HG03103 (cell line): ENCODE results near the gene GRAP2.
"Not testable (repeated sequence)": the region's sequence is repeated elsewhere in the genome, so short reads cannot be mapped to it uniquely, and the experiment has no call there.

Experiments used
- ATAC-seq: cut with Tn5 transposase; IDR thresholded peaks from one replicate; pipeline ENCODE4 v1.9.1; 2021; ENCODE audit warnings: low read depth; ENCODE audit not compliant: unreplicated experiment

The GRAP2 gene

GRCh38 chr22:39942439-39943230 lies 41.8 kb downstream of the GRAP2 start:
- ATAC-seq: no peak

- no peak for ATAC-seq
Measured at GRCh38 chr22:39943337-39943736, 42.5 kb downstream of the GRAP2 start.

GRCh38 chr22:39943953-39944872 lies 43.3 kb downstream of the GRAP2 start:
- no peak for ATAC-seq

GRCh38 chr22:39946126-39946502 lies 45.2 kb downstream of the GRAP2 start:
- no peak for ATAC-seq

GRCh38 chr22:39946503-39947219 lies 45.8 kb downstream of the GRAP2 start:
- ATAC-seq: no peak

DNA sequence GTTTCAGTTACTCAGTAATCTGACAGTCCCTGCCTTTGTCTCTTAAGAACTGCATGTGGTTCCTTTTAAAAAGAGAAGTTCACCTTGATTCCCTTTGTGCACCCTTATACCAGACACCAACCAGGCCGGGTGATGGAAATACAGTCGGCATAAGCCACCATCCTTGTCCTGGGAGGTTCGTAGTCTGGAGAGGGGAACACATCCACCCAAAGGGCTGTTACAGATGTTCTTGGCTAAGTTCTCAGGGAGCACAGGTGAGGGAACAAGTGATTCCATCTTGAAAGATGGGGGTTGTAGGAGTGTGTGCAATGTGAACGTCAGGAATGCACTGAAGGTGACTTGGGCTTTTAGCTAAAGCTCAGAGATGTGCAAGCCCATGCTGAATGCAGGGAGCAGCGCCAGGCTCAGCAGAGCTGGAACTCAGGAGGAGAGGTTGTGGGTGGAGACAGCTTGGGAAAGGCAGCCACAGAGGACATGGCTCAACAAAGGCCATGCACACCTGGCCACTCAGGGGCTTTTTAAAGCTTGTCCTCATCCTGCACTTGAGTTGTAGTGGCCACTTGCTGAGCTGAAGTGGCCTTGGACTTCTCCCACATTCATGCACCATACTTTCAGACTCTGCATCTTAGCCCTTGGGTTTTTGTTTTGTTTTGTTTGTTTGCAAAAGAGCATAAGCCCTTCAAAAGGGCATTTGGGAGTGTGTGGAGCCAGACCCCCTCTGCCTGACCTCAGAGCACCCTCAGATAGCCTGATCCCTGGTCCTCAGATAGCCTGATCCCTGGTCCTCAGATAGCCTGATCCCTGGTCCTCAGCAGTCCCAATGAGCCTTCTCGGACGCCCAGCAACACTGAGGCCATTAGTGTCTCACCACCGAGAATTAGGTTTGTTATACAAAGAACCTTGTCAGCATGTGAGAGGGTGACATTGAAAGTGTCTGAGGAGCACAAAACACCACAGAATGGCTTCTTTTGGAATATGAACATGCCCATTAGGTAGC lies 46.6 kb downstream of the GRAP2 start:
- ATAC-seq: no peak

DNA sequence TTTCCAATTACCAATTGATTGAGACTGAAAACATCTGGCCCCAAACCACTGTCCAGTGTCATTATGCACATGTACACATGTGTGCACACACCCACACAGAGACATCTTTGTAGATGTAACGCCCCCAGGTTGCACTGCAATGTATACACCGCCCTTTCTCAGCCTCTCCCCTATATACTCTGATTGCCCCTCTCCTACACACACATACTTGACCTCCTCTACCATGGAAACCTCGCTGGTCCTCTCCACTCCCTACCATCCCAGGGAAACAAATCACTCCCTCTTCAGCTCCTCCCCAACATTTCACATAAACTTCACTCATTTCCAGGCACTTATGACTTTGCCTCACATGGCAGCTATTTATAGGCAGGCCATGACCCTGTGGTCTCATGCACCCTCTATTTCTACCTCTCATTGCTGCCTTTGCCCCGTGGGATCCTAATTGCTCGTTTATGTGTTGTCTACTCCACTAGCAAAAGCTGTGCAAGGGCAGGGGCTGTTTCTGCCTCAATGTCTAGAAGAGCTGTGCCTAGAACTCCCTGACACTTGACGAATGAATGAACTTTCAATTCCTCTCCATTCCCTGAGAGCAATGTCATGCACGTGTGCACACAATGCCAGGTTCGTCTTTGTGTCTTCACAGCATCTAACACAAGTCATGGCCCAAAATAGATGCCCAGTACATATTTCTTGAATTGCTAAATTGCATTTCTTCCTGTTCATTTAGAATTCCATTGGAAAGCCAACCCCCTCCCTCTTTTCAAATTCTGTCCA lies 49.3 kb downstream of the GRAP2 start:
- no peak for ATAC-seq

DNA sequence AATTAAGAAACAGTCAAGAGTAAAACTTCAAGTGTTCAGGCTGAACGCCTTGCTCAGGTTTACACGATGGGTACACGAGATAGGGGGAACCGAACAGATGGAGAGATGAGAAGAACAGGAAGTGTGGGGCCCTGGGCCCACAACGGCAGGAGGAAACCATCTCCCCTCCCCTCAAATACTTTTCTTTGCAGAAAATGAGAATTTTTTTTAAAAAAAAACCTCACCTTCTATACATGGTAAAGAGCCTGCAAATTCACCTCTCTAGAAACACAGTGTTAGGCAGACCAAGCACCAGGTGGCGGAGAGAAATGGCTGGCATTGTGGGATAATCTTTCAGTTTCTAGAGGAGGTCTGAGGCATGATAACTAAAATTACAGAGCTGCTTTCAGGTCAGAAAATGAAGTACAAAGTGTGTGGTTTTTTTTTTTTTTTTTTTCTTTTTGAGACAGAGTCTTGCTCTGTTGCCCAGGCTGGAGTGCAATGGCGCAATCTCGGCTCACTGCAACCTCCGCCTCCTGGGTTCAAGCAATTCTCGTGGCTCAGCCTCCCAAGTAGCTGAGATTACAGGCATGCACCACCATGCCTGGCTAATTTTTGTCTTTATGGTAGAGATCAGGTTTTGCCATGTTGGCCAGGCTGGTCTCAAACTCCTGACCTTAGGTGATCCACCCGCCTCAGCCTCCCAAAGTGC lies 50.9 kb downstream of the GRAP2 start:
- not testable (repeated sequence) for ATAC-seq

- no peak for ATAC-seq
Measured at GRCh38 chr22:39952347-39952746, 51.5 kb downstream of the GRAP2 start.

GRCh38 chr22:39953101-39953500 lies 52.2 kb downstream of the GRAP2 start:
- no peak for ATAC-seq

GRCh38 chr22:39954584-39955055 lies 53.7 kb downstream of the GRAP2 start:
- ATAC-seq: no peak

DNA sequence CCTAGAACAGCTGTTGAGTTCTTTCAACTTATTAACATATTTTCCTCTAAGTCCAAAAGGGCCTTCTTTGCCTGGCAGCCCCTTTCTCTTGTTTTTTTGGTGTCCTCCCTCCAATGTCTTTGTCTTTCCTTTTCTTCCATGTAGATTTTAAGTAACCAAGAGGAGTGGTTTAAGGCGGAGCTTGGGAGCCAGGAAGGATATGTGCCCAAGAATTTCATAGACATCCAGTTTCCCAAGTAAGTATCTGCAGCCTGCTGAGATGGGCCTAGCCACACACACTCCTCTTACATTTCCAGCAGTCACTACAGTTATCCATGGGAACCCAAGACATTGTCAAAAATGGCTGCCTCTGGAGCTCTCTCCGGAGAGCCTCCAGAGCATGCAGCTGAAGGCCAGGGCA lies 54.8 kb downstream of the GRAP2 start:
- no peak for ATAC-seq

DNA sequence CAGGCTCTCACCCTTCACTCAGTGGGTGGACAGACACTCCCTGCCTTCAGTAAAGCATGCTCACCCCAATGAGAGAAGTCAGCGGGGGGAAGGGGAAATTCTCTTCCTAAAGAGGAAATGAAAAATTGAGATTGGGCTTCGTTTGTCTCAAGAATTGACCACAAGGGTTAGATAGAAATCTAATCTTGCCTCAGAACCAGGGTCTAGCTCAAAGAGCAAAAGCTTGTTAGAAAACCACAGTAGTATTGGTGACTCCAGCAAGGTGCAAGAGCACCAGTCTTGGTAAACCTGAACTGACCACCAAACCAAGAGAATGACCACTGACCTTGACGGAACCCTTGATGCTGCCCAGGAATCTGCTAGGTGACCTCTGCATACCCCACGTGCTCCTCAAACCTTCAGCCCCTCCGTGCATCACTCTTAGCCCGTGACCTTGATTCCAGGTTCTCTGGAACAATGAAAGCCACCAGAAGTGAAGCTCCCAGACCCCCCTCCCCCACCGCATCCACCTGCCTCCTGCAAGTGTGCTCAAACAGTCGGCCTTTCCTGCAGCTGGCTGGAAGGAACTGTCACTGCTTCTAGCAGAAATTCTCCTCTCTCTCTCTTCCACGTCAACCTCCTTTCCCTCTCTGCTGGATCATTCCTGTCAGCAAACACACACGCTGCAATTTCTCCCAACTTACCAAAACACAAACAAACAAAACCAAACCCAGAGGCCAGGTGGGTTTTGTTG lies 56.2 kb downstream of the GRAP2 start:
- no peak for ATAC-seq

- no peak for ATAC-seq
Measured at GRCh38 chr22:39958009-39958711, 57.3 kb downstream of the GRAP2 start.

GRCh38 chr22:39958949-39959639 lies 58.2 kb downstream of the GRAP2 start:
- no peak for ATAC-seq

DNA sequence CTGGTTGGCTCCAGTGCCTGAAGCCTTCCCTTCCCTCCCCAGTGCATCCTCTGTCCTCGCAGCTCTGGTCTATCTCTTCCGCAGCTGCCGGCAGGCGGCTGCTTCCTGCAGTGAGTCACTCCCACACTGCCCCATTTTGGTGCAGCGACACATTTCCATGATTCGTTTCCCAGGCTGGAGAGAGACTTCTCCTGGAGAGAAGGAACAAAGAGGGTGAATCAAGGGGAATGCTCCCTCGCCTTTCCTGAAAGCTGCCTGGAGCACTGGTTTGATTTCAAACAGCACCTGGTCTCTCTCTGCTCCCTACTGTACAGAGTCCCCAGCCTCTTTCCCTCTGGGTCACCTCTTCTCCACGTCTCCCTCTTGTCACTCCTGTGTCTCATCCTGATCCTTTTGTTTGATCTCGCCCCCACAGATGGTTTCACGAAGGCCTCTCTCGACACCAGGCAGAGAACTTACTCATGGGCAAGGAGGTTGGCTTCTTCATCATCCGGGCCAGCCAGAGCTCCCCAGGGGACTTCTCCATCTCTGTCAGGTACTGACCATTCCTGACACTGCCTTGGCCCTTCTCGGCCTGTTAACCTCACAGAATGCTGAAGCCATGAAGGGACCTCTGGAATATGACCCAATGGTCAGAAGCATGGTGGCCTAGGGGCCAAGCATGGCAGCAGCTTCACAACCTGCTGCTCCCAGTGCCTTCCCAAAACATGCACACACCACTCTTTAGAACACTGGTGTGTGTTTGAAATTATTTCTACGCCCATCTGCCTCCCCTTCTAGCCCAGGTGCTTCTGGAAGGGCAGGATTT lies 59.0 kb downstream of the GRAP2 start, which contains the start of gene TMA7B:
Gene TMA7B, plus strand, starts transcription at position 758 of the 808 bp plus-strand sequence. CDS start 3,978 bp downstream, outside the sequence.
- no peak for ATAC-seq
